Chondrocyte (in vitro differentiated cells): ENCODE results near the gene AJAP1. TPM values are rescaled to one million over a fixed set of nuclear protein-coding genes. Genes with fewer than 3 reads are reported as not detected.

Experiments
- DNase-seq: peaks from one replicate; pipeline ENCODE4 v3.0.0; 2021; ENCODE audit warnings: mixed read lengths, low spot score
- H3K27ac Mint-ChIP-seq: one replicate; pipeline ENCODE4 v1.8.0; 2021; ENCODE audit warnings: mild to moderate bottlenecking, moderate library complexity, mixed read lengths; ENCODE audit not compliant: unreplicated experiment
- H3K27me3 Mint-ChIP-seq: 2 replicates; pipeline ENCODE4 v1.8.0; 2021; ENCODE audit warnings: low read depth, mixed read lengths
- H3K36me3 Mint-ChIP-seq: 2 replicates; pipeline ENCODE4 v1.8.0; 2021; ENCODE audit warnings: low read depth, mixed read lengths
- H3K4me1 Mint-ChIP-seq: 2 replicates; pipeline ENCODE4 v1.8.0; 2021; ENCODE audit warnings: low read depth, mild to moderate bottlenecking, mixed read lengths
- H3K4me3 Mint-ChIP-seq: one replicate; pipeline ENCODE4 v1.8.0; 2021; ENCODE audit warnings: mild to moderate bottlenecking, moderate library complexity, mixed read lengths; ENCODE audit not compliant: unreplicated experiment
- H3K9me3 Mint-ChIP-seq: 2 replicates; pipeline ENCODE4 v1.8.0; 2021; ENCODE audit warnings: low read depth, mixed read lengths
- total RNA-seq: library from RNA; stranded (reverse); gene quantifications from 3 replicates; pipeline ENCODE4 v1.2.1, GENCODE V29; 2021
- TF ChIP-seq, protein P1 (sequence below): fragments of 200-600 bp; sonication (generic); IDR thresholded peaks from 2 replicates; pipeline ENCODE4 v1.5.0; 2021; ENCODE audit warnings: antibody characterized with exemption, mild to moderate bottlenecking, moderate library complexity

Gene AJAP1
- total RNA-seq, 1 donor from 2014 or later: not detected

DNA sequence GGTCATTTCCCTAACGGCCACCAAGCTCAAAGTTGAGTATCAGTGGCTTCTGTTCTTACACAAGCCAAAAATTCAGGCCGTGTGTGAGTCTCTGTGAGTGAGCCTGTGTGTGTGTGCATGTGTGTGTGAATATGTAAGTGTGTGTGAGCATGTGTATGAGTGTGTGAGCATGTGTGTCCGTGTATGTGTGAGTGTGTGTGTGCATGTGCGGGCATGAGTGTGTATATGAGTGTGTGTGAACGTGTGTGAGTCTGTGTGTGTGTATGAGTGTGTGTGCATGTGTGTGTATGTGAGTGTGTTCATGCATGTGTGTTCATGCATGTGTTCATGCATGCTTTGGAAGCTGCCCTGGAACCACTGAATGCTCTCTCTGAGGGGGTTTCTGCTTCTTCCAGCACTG, 105.7 kb downstream of the AJAP1 start:
- TF ChIP-seq, protein P1, sequence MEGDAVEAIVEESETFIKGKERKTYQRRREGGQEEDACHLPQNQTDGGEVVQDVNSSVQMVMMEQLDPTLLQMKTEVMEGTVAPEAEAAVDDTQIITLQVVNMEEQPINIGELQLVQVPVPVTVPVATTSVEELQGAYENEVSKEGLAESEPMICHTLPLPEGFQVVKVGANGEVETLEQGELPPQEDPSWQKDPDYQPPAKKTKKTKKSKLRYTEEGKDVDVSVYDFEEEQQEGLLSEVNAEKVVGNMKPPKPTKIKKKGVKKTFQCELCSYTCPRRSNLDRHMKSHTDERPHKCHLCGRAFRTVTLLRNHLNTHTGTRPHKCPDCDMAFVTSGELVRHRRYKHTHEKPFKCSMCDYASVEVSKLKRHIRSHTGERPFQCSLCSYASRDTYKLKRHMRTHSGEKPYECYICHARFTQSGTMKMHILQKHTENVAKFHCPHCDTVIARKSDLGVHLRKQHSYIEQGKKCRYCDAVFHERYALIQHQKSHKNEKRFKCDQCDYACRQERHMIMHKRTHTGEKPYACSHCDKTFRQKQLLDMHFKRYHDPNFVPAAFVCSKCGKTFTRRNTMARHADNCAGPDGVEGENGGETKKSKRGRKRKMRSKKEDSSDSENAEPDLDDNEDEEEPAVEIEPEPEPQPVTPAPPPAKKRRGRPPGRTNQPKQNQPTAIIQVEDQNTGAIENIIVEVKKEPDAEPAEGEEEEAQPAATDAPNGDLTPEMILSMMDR: no peak
- DNase-seq: no peak
- no peaks in the 10 kb centered on the region for H3K4me1 Mint-ChIP-seq
- H3K4me3 Mint-ChIP-seq: no peak overlapping the region
- no peak overlapping the region for H3K27ac Mint-ChIP-seq
- H3K27me3 Mint-ChIP-seq: no peaks in the 10 kb centered on the region
- peaks cover 1% of the 10 kb centered on the region for H3K36me3 Mint-ChIP-seq
- peaks cover 18% of the 10 kb centered on the region for H3K9me3 Mint-ChIP-seq

DNA sequence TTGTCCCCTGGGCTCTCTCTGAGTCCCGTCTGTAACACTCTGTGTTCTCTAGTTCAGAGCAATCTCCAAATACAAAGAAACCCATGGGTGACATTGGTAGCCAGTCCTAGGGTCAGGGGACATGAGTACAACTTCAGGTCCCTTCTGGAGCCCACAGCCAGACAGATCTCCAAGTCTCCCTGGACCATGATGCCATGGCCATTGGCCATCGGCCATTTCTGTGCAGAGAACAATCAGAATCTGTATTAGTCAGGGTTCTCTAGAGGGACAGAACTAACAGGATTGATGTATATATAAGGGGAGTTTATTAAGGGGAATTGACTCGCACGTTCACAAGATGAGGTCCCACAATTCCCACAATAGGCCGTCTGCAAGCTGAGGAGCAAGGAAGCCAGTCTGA, 106.9 kb downstream of the AJAP1 start:
- Mint-ChIP-seq H3K9me3 (peaks cover 21% of the 10 kb centered on the region), H3K27ac (no peak overlapping the region), H3K27me3 (no peaks in the 10 kb centered on the region), H3K4me3 (no peak overlapping the region), H3K36me3 (peaks cover 1% of the 10 kb centered on the region), H3K4me1 (no peaks in the 10 kb centered on the region)
- TF ChIP-seq, protein P1: no peak
- DNase-seq: no peak

DNA sequence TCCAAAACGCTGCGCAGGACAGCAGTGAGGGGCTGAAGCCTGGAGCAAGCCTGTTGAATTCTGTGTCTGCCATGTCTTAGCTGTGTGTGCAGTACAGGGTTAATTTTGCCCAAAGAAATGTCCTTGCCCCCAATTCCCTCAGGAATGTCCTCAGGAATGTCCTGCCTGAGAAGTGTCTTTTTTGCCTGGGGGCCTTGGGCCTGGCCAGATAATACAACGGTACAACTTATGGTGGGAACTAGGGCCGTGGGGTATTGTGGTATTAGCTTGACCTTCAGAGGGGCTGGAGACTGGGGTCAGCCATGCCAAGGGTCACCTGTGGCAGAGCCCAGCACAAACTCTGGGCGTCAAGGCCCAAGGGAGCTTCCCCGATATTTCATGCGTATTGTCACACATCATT, 107.7 kb downstream of the AJAP1 start:
- Mint-ChIP-seq H3K36me3 (peaks cover 1% of the 10 kb centered on the region), H3K4me3 (no peak overlapping the region), H3K27ac (no peak overlapping the region), H3K9me3 (peaks cover 21% of the 10 kb centered on the region), H3K4me1 (no peaks in the 10 kb centered on the region), H3K27me3 (no peaks in the 10 kb centered on the region)
- DNase-seq: no peak
- TF ChIP-seq, protein P1: no peak

DNA sequence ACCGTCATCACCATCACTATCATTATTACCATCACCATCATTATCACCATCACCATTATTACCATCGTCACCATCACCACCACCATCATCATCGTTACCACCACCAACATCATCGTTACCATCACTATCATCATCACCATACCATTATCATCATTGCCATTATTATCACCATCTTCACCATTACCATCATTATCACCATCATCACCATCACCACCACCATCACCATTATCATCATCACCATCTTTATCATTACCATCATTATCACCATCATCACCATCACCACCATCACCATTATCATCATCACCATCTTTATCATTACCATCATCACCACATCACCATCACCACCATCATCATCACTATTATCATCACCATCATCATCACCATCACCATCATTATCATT, 112.9 kb downstream of the AJAP1 start:
- TF ChIP-seq, protein P1: no peak
- peaks cover 3% of the 10 kb centered on the region for H3K9me3 Mint-ChIP-seq
- no peak for DNase-seq
- H3K27me3 Mint-ChIP-seq: no peaks in the 10 kb centered on the region
- H3K4me1 Mint-ChIP-seq: no peaks in the 10 kb centered on the region
- no peak overlapping the region for H3K27ac Mint-ChIP-seq
- H3K4me3 Mint-ChIP-seq: no peak overlapping the region
- H3K36me3 Mint-ChIP-seq: no peaks in the 10 kb centered on the region

DNA sequence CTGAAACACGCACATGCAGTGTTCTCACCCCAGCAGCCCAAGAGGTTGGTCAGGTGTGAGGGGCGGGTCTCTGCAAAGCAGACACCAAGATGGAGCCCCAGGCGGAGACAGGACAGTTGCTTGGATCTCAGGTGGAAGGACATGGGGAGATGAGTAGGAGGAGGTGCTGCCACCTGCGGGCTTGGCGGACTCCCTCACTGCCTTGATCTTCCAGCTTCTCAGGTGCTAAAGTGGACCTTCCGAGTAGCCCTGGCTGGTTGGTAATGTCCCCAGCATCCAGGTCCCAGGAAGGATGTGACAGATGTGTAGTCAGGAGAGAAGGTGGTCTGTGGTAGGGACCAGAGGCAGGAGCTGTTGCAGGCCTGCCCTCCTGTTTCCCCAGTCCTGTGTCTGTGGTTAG, 114.1 kb downstream of the AJAP1 start:
- no peak overlapping the region for H3K4me3 Mint-ChIP-seq
- no peak overlapping the region for H3K27ac Mint-ChIP-seq
- TF ChIP-seq, protein P1: no peak
- H3K9me3 Mint-ChIP-seq: peaks cover 7% of the 10 kb centered on the region
- H3K27me3 Mint-ChIP-seq: no peaks in the 10 kb centered on the region
- DNase-seq: peak; percentile 59
- no peaks in the 10 kb centered on the region for H3K36me3 Mint-ChIP-seq
- no peaks in the 10 kb centered on the region for H3K4me1 Mint-ChIP-seq
